ENCODE measurements around the gene KIF21B. TPM values are rescaled to one million over a fixed set of nuclear protein-coding genes. Genes with fewer than 3 reads are reported as not detected.

Gene KIF21B
- polyA plus RNA-seq, 2 donors = 0.28 to 0.71 TPM

DNA sequence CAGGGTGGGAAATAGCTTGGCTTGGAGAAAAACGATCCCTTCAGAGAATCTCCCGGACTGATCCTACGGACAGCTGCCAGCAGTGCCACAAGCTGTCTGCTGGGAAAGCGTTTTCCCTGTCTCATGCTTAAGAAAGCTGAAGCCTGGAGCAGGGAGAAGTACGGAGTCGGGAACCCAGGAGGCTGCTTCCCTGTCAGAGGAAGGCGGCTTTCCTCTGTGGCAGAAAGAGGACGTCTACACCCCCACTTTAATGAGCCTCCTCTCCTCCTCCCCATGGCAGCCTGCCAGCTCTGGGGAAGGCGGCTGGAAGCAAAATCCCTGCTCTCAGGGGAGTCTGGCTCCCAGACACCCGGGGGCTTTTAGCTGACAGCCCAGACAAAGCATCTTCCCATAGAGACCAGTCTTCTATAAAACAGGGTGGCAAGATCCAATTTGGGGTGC is 7.3 kb downstream of the KIF21B start:
- Histone ChIP-seq H3K27me3 (ENCODE audit: control insufficient read depth in 1 of 2, insufficient read depth in 2 of 2, low read length in 2 of 2) (no peaks in the 10 kb centered on the region), H3K27ac (ENCODE audit: low read depth in 2 of 2, low read length in 1 of 2) (no peak overlapping the region), H3K36me3 (ENCODE audit: control insufficient read depth in 2 of 2, insufficient read depth in 2 of 2, low read length in 1 of 2) (no peaks in the 10 kb centered on the region), H3K9me3 (ENCODE audit: control insufficient read depth in 2 of 2, insufficient read depth in 1 of 2, low read depth in 1 of 2, low read length in 1 of 2) (no peaks in the 10 kb centered on the region), H3K4me1 (ENCODE audit: control insufficient read depth in 2 of 2, insufficient read depth in 2 of 2, low read length in 1 of 2) (peaks cover 0 to 15% of the 10 kb centered on the region in 2 donors), H3K4me3 (ENCODE audit: low read depth in 1 of 2, low read length in 2 of 2) (no peak overlapping the region)
- WGBS, 2 donors = 20 to 28% methylated on average over 10 of the region's 10 CpGs

DNA sequence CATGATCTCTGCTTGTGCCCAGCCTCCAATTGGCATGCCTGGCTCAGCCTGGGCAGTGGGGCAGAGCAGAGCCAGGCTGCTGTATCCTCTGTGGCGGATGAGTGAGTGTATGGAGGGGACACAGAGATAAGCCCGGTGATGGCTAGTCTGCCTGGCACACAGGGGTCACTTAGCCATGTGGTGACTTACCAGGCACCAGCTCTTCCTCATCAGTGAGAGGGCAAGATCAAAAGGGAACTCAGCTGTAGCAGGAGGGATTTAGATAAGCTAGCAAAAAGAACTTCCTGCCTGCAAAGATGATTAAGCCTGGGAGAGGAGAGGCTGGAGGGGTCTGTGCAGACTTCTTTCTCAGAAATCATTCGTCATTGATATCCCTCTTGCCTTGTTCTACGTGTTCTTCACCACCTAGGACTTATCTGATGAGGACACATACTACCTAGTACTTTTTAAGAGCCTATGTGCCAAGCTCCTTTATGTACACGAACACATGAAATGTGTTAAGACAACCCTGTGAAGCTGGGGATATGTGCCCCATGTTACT is 7.9 kb downstream of the KIF21B start:
- Histone ChIP-seq H3K9me3 (ENCODE audit: control insufficient read depth in 2 of 2, insufficient read depth in 1 of 2, low read depth in 1 of 2, low read length in 1 of 2) (no peaks in the 10 kb centered on the region), H3K27ac (ENCODE audit: low read depth in 2 of 2, low read length in 1 of 2) (no peak overlapping the region), H3K4me1 (ENCODE audit: control insufficient read depth in 2 of 2, insufficient read depth in 2 of 2, low read length in 1 of 2) (peaks cover 0 to 15% of the 10 kb centered on the region in 2 donors), H3K4me3 (ENCODE audit: low read depth in 1 of 2, low read length in 2 of 2) (no peak overlapping the region), H3K27me3 (ENCODE audit: control insufficient read depth in 1 of 2, insufficient read depth in 2 of 2, low read length in 2 of 2) (no peaks in the 10 kb centered on the region), H3K36me3 (ENCODE audit: control insufficient read depth in 2 of 2, insufficient read depth in 2 of 2, low read length in 1 of 2) (no peaks in the 10 kb centered on the region)
- 56 to 67% methylated on average over 5 of the region's 5 CpGs for WGBS, 2 donors

DNA sequence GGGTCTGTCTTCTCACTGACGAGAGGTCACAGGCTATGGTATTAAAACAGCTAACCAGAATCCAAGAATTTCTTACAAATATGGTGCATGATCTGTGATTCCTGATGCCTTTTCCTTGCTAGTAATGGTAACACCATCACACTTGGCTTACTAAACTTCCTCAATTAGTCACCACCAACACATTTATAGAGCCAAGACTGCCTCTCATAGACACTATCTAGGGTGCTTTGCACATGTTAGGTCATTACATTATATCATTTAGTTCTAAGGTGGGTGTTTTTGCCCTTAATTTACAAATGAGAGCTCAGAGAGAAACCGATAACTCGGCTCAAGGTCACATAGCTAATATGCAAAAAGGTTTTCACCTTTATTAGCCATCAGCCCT is 8.7 kb downstream of the KIF21B start:
- 85 to 88% methylated on average over 3 of the region's 3 CpGs for WGBS, 2 donors
- Histone ChIP-seq H3K4me3 (ENCODE audit: low read depth in 1 of 2, low read length in 2 of 2) (no peak overlapping the region), H3K27me3 (ENCODE audit: control insufficient read depth in 1 of 2, insufficient read depth in 2 of 2, low read length in 2 of 2) (no peaks in the 10 kb centered on the region), H3K4me1 (ENCODE audit: control insufficient read depth in 2 of 2, insufficient read depth in 2 of 2, low read length in 1 of 2) (peaks cover 0 to 9% of the 10 kb centered on the region in 2 donors), H3K36me3 (ENCODE audit: control insufficient read depth in 2 of 2, insufficient read depth in 2 of 2, low read length in 1 of 2) (no peaks in the 10 kb centered on the region), H3K9me3 (ENCODE audit: control insufficient read depth in 2 of 2, insufficient read depth in 1 of 2, low read depth in 1 of 2, low read length in 1 of 2) (no peaks in the 10 kb centered on the region), H3K27ac (ENCODE audit: low read depth in 2 of 2, low read length in 1 of 2) (no peak overlapping the region)

DNA sequence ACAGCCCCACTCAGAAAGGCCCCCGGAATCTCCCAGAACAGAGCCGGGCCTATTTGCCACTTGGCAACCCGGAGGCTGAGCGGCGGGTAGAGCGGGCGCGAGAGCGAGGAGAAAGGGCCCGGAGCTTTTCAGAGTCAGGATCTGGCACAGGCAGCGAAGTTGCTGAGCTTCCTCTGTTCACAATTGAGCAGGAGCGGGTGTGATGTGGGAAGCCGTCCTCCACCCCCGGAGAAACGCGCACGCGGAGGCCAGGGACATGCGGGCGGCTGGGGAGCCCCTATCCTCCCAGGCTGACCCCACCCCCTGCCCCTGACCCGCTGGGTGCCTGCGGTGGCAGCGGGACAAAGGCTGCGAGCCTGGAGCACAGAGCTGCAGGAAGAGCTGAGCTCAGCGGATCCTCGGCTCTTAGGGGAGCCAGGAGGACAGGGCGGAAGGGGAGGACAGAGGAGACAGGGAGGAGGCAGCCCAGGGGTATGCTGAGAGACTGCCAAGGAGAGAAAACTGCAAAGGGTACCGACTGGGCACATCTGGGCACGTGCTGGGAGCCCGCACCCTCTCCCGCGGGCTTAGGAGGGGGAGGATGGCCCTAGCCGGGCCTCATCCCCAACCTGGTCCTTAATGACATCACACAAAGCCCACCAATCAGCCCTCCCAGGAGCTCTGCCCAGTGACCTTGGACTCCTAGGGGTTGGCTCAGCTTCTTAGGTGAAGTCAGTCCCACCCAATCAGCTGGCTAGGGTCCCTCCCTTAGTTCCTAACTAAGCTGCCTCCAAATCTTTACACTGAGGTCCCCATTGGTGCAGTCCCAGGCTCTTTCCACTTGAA is 9.3 kb downstream of the KIF21B start:
- Histone ChIP-seq H3K9me3 (ENCODE audit: control insufficient read depth in 2 of 2, insufficient read depth in 1 of 2, low read depth in 1 of 2, low read length in 1 of 2) (no peaks in the 10 kb centered on the region), H3K27me3 (ENCODE audit: control insufficient read depth in 1 of 2, insufficient read depth in 2 of 2, low read length in 2 of 2) (no peaks in the 10 kb centered on the region), H3K4me1 (ENCODE audit: control insufficient read depth in 2 of 2, insufficient read depth in 2 of 2, low read length in 1 of 2) (peaks cover 0 to 7% of the 10 kb centered on the region in 2 donors), H3K27ac (ENCODE audit: low read depth in 2 of 2, low read length in 1 of 2) (no peak overlapping the region), H3K4me3 (ENCODE audit: low read depth in 1 of 2, low read length in 2 of 2) (no peak overlapping the region), H3K36me3 (ENCODE audit: control insufficient read depth in 2 of 2, insufficient read depth in 2 of 2, low read length in 1 of 2) (no peaks in the 10 kb centered on the region)
- 41 to 48% methylated on average over 29 to 33 of the region's 33 CpGs for WGBS, 2 donors

DNA sequence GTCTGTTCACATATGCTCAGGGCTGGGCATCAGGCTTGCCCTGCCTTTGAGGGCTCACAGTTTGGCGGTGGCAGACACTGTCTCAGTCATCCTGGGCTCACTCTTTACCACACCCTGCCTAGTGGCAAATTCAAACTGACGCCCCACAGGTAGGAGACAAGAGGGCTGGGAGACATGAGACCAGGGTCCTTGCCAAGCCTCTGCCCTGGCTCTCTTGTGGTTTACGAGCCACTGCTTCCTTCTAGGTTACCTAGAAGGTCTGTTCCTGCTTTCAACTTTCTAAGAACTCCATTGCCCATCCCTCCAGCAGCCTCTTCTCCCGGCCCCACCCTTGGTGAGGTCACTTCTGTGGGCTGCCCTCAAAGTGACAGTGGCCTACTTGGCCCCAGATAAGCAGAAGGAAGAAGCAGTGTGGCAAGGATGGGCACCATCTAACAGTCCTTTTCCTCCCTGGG is 10.5 kb downstream of the KIF21B start:
- H3K4me3 ChIP-seq (ENCODE audit: low read depth in 1 of 2, low read length in 2 of 2) = no peak overlapping the region
- no peaks in the 10 kb centered on the region for H3K27me3 ChIP-seq (ENCODE audit: control insufficient read depth in 1 of 2, insufficient read depth in 2 of 2, low read length in 2 of 2)
- 58 to 64% methylated on average over 4 of the region's 4 CpGs for WGBS, 2 donors
- no peaks in the 10 kb centered on the region for H3K36me3 ChIP-seq (ENCODE audit: control insufficient read depth in 2 of 2, insufficient read depth in 2 of 2, low read length in 1 of 2)
- H3K27ac ChIP-seq (ENCODE audit: low read depth in 2 of 2, low read length in 1 of 2) = no peak overlapping the region
- peaks cover 0 to 7% of the 10 kb centered on the region in 2 donors for H3K4me1 ChIP-seq (ENCODE audit: control insufficient read depth in 2 of 2, insufficient read depth in 2 of 2, low read length in 1 of 2)
- no peaks in the 10 kb centered on the region for H3K9me3 ChIP-seq (ENCODE audit: control insufficient read depth in 2 of 2, insufficient read depth in 1 of 2, low read depth in 1 of 2, low read length in 1 of 2)

DNA sequence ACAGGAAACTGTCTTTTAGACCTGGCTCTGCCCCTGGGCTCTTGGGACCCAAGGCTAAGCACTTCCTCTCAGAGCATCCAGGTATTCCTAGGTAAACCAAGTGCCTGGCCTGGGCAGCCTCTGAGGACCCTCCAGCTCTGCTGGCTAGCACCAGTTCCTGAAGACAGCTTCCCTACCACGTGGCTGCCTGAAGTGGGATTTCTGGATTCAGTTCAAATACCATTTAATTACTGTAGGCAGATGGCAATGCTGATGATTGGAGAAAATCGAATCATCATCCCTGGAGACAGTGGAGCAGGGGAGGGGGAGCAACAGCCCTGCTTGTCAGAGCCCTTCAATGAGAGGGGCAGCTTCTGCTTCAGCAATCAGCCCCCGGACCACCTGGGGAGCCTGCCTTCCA is 11.9 kb downstream of the KIF21B start:
- no peak overlapping the region for H3K27ac ChIP-seq (ENCODE audit: low read depth in 2 of 2, low read length in 1 of 2)
- H3K27me3 ChIP-seq (ENCODE audit: control insufficient read depth in 1 of 2, insufficient read depth in 2 of 2, low read length in 2 of 2) = no peaks in the 10 kb centered on the region
- H3K4me3 ChIP-seq (ENCODE audit: low read depth in 1 of 2, low read length in 2 of 2) = no peak overlapping the region
- H3K9me3 ChIP-seq (ENCODE audit: control insufficient read depth in 2 of 2, insufficient read depth in 1 of 2, low read depth in 1 of 2, low read length in 1 of 2) = no peaks in the 10 kb centered on the region
- H3K36me3 ChIP-seq (ENCODE audit: control insufficient read depth in 2 of 2, insufficient read depth in 2 of 2, low read length in 1 of 2) = no peaks in the 10 kb centered on the region
- 67 to 72% methylated on average over 3 of the region's 3 CpGs for WGBS, 2 donors
- H3K4me1 ChIP-seq (ENCODE audit: control insufficient read depth in 2 of 2, insufficient read depth in 2 of 2, low read length in 1 of 2) = no peaks in the 10 kb centered on the region

DNA sequence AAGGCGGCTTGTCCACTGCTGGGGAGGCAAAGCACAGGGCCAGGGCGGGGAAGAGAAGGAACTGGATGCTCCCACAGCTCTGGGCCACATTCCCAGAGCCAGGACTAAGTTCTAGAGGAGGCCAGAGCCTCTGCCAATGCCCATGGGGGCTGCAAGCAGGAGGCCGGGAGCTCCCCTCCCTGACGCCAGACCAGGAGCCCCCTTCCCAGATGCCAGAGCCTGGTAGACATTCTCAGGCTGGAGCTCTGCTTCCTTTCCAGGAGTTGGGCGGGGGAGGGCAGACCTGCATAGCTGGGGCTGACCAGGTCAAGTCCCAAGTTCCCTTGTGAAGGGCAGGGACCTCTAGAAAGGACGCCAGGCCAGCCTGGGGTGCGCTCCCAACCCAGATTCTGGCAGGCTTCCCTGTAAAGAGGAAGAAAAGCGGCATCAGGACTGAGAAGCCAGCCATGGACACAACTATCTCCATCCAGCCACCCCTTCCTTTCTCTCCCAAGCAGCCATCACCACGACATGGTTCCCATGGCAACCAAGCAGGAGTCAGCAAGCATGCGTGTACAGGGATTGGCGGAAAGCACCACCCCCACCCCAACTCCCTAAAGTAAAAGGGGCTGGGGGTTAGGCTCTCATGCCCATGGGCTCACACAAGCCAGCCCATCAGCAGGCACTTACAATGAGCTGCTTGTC is 13.4 kb downstream of the KIF21B start:
- 86 to 89% methylated on average over 11 of the region's 11 CpGs for WGBS, 2 donors
- H3K4me3 ChIP-seq (ENCODE audit: low read depth in 1 of 2, low read length in 2 of 2) = no peak overlapping the region

DNA sequence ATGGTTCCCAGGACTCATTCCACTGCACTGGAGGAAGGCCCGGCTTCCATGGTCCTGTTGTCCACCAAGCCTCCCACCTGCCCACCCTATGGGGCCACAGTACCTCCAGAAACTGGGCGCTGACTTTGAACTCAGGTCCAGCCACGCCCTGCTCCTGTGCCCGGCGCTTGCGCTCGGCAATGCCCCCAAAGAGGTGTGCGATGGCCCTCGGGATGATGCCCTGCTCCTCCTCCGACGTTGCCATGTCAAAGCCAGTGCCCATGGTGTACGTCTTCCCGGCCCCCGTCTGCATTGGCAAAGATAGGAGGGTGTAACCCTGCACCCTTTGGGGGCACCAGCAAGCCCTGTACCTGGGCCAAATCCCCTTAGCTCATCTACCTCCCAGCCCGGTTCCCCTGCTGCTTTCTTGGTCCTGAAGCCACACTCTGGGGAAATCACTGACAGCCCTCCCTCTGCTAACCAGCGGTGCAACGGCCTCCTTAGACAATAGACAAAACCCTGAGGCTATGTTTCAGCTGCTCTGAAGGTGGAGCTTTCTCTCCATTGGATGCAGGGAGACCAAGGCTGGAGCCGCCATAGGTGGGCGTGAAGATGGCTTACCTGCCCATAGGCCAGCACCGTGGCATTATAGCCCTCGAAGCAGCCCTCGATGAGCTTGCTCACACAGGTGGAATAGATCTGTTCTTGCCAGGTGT is 14.7 kb downstream of the KIF21B start:
- H3K4me1 ChIP-seq (ENCODE audit: control insufficient read depth in 2 of 2, insufficient read depth in 2 of 2, low read length in 1 of 2) = peaks cover 0 to 2% of the 10 kb centered on the region in 2 donors
- H3K9me3 ChIP-seq (ENCODE audit: control insufficient read depth in 2 of 2, insufficient read depth in 1 of 2, low read depth in 1 of 2, low read length in 1 of 2) = no peaks in the 10 kb centered on the region
- no peaks in the 10 kb centered on the region for H3K36me3 ChIP-seq (ENCODE audit: control insufficient read depth in 2 of 2, insufficient read depth in 2 of 2, low read length in 1 of 2)
- no peak overlapping the region for H3K4me3 ChIP-seq (ENCODE audit: low read depth in 1 of 2, low read length in 2 of 2)
- WGBS, 2 donors = 88 to 91% methylated on average over 22 of the region's 22 CpGs
- no peaks in the 10 kb centered on the region for H3K27me3 ChIP-seq (ENCODE audit: control insufficient read depth in 1 of 2, insufficient read depth in 2 of 2, low read length in 2 of 2)
- no peak overlapping the region for H3K27ac ChIP-seq (ENCODE audit: low read depth in 2 of 2, low read length in 1 of 2)

More for the DNA sequence above, 13.4 kb downstream of the KIF21B start:
- no peak overlapping the region for H3K27ac ChIP-seq (ENCODE audit: low read depth in 2 of 2, low read length in 1 of 2)
- peaks cover 0 to 2% of the 10 kb centered on the region in 2 donors for H3K4me1 ChIP-seq (ENCODE audit: control insufficient read depth in 2 of 2, insufficient read depth in 2 of 2, low read length in 1 of 2)
- no peaks in the 10 kb centered on the region for H3K27me3 ChIP-seq (ENCODE audit: control insufficient read depth in 1 of 2, insufficient read depth in 2 of 2, low read length in 2 of 2)
- H3K36me3 ChIP-seq (ENCODE audit: control insufficient read depth in 2 of 2, insufficient read depth in 2 of 2, low read length in 1 of 2) = no peaks in the 10 kb centered on the region
- H3K9me3 ChIP-seq (ENCODE audit: control insufficient read depth in 2 of 2, insufficient read depth in 1 of 2, low read depth in 1 of 2, low read length in 1 of 2) = no peaks in the 10 kb centered on the region

DNA sequence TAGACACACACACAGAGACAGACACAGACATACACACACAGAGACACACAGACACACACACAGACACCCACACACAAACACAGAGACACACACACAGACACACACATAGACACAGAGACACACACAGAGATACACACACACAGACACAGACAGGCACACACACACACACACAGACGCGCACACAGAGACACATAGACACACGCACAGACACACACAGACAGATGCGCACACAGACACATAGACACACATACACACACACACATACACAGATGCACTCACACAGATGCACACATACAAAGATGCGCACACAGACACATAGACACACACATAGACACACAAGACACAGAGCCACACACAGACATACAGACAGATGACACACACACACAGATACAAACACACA is 16.0 kb downstream of the KIF21B start:
- H3K9me3 ChIP-seq (ENCODE audit: control insufficient read depth in 2 of 2, insufficient read depth in 1 of 2, low read depth in 1 of 2, low read length in 1 of 2) = no peaks in the 10 kb centered on the region
- no peak overlapping the region for H3K4me3 ChIP-seq (ENCODE audit: low read depth in 1 of 2, low read length in 2 of 2)
- H3K27ac ChIP-seq (ENCODE audit: low read depth in 2 of 2, low read length in 1 of 2) = no peak overlapping the region
- peaks cover 0 to 2% of the 10 kb centered on the region in 2 donors for H3K4me1 ChIP-seq (ENCODE audit: control insufficient read depth in 2 of 2, insufficient read depth in 2 of 2, low read length in 1 of 2)
- 95 to 96% methylated on average over 5 of the region's 5 CpGs for WGBS, 2 donors
- H3K36me3 ChIP-seq (ENCODE audit: control insufficient read depth in 2 of 2, insufficient read depth in 2 of 2, low read length in 1 of 2) = no peaks in the 10 kb centered on the region
- H3K27me3 ChIP-seq (ENCODE audit: control insufficient read depth in 1 of 2, insufficient read depth in 2 of 2, low read length in 2 of 2) = no peaks in the 10 kb centered on the region
